Measurements from ENCODE around the gene GH1.
"Not testable (repeated sequence)": the region's sequence is repeated elsewhere in the genome, so short reads cannot be mapped to it uniquely, and the experiment has no call there.

Gene GH1

GRCh38 chr17:63925615-63926014, 7.0 kb upstream of the GH1 start:
- no peak for DNase-seq

GRCh38 chr17:63922402-63922801, 3.8 kb upstream of the GH1 start:
- not testable (repeated sequence) for DNase-seq

GRCh38 chr17:63920779-63921178, 2.1 kb upstream of the GH1 start:
- DNase-seq = not testable (repeated sequence)

GRCh38 chr17:63920050-63920449, 1.4 kb upstream of the GH1 start:
- DNase-seq = not testable (repeated sequence)

GRCh38 chr17:63919311-63919723, 678 bp upstream of the GH1 start:
- DNase-seq = peak; percentile 80

GRCh38 chr17:63918305-63918704, 334 bp downstream of the GH1 start:
- no peak for DNase-seq

- DNase-seq = no peak
These were observed 993 bp downstream of the GH1 start for GRCh38 chr17:63917646-63918045.

GRCh38 chr17:63917206-63917605, 1.4 kb downstream of the GH1 start:
- DNase-seq = not testable (repeated sequence)

GRCh38 chr17:63916566-63917185, 2.0 kb downstream of the GH1 start:
- no peak for DNase-seq

- not testable (repeated sequence) for DNase-seq
These were observed 2.9 kb downstream of the GH1 start for GRCh38 chr17:63915753-63916152.

GRCh38 chr17:63914471-63914870, 4.2 kb downstream of the GH1 start:
- DNase-seq = no peak

GRCh38 chr17:63911657-63912100, 7.0 kb downstream of the GH1 start:
- DNase-seq = peak; percentile 77

GRCh38 chr17:63911041-63911635, 7.5 kb downstream of the GH1 start, which contains the start of gene CSHL1:
Gene CSHL1, minus strand, starts transcription at chr17:63911258. Its CDS starts 62 bp downstream, at chr17:63911196.
- no peak for DNase-seq

GRCh38 chr17:63910096-63910495, 8.5 kb downstream of the GH1 start:
- DNase-seq = no peak

- DNase-seq = not testable (repeated sequence)
These were observed 9.1 kb downstream of the GH1 start for GRCh38 chr17:63909586-63909985.

- peak; percentile 53 for DNase-seq
These were observed 11.4 kb downstream of the GH1 start for GRCh38 chr17:63907161-63907778.

GRCh38 chr17:63904796-63905195, 13.8 kb downstream of the GH1 start:
- not testable (repeated sequence) for DNase-seq

GRCh38 chr17:63903787-63904201, 14.8 kb downstream of the GH1 start:
- not testable (repeated sequence) for DNase-seq

GRCh38 chr17:63901971-63902370, 16.7 kb downstream of the GH1 start:
- not testable (repeated sequence) for DNase-seq

- peak; percentile 46 for DNase-seq
These were observed 19.5 kb downstream of the GH1 start for GRCh38 chr17:63898899-63899798.

GRCh38 chr17:63896524-63897354, 21.9 kb downstream of the GH1 start, which contains the start of gene CSH1:
Gene CSH1, minus strand, starts transcription at chr17:63896574. Its CDS starts 63 bp downstream, at chr17:63896511.
- DNase-seq = not testable (repeated sequence)

GRCh38 chr17:63894821-63895220, 23.8 kb downstream of the GH1 start:
- DNase-seq = not testable (repeated sequence)

Data from activated CD4-positive, alpha-beta T cell treated with anti-CD3 and anti-CD28 coated beads for 48 hours (primary cell).